GM23338 (cell line): ENCODE measurements around the gene CCT5.

Experiments used
- CTCF ChIP-seq, 2 experiments: fragments of 200-600 bp in 1 of 2; sonication (generic) in 1 of 2; conservative IDR thresholded peaks; 2 replicates each; pipeline versions ENCODE4 v1.5.1 to v1.6.1; 2016 to 2017; ENCODE audit warnings: antibody characterized with exemption in 2 of 2, low read depth in 2 of 2, mild to moderate bottlenecking in 2 of 2, moderate library complexity in 1 of 2
- EZH2 ChIP-seq: fragments of 200-600 bp; sonication (generic); IDR thresholded peaks from one replicate; pipeline ENCODE4 v1.8.0; 2017; ENCODE audit warnings: antibody characterized with exemption, mild to moderate bottlenecking, low read depth; ENCODE audit not compliant: unreplicated experiment
- JUNB ChIP-seq: IDR thresholded peaks from one replicate; pipeline ENCODE4 v1.6.1; 2016; ENCODE audit warnings: antibody characterized with exemption; ENCODE audit not compliant: unreplicated experiment
- POLR2AphosphoS5 ChIP-seq: IDR thresholded peaks from 2 replicates; pipeline ENCODE4 v1.6.1; 2016; ENCODE audit warnings: antibody characterized with exemption, low read depth
- REST ChIP-seq: IDR thresholded peaks from one replicate; pipeline ENCODE4 v1.6.1; 2018; ENCODE audit warnings: antibody characterized with exemption; ENCODE audit not compliant: unreplicated experiment

- no peak for TF ChIP-seq CTCF (conservative IDR thresholded peaks at IDR 0.05; ENCODE audit: low read depth in 2 of 2)
- TF ChIP-seq EZH2, result no peak
- TF ChIP-seq JUNB, result no peak
- no peak for TF ChIP-seq REST
- TF ChIP-seq POLR2AphosphoS5, result no peak
Observed at GRCh38 chr5:10306114-10306513, 56.0 kb downstream of the CCT5 start.
